HCT116 (cell line): ENCODE measurements around the gene DTWD2. TPM values are rescaled to one million over a fixed set of nuclear protein-coding genes. Genes with fewer than 3 reads are reported as not detected.

Experiments used
- ATAC-seq: fragments of 200-7000 bp; cut with Tn5 transposase; 2 replicates; pipeline ENCODE4 v1.9.1; 2020; ENCODE audit warnings: mild to moderate bottlenecking, moderate library complexity
- BruUV-seq: library from RNA; stranded (reverse); fragments of 400-500 nt; replicated peaks from 2 replicates; lab custom pipeline; 2021; lab: Mats Ljungman, UMichigan
- CTCF ChIA-PET: fragments of 300-600 bp; sonication (Branson Sonifier 250); formaldehyde crosslinking; loops from one replicate; lab custom pipeline; 2021; ENCODE audit warnings: antibody characterized with exemption; lab: Charles Lee
- POLR2A ChIA-PET: fragments of 300-600, 350-600 bp; sonication (Branson Sonifier 250); formaldehyde crosslinking; loops from one replicate; lab custom pipeline; 2021; ENCODE audit warnings: antibody characterized with exemption; lab: Charles Lee
- RAD21 ChIA-PET, 2 experiments: fragments of 300-600 bp; sonication (Branson Sonifier 250); formaldehyde crosslinking; loops; one replicate each; lab custom pipeline; 2023; ENCODE audit warnings: low total read pairs in 2 of 2; ENCODE audit not compliant: uncharacterized antibody in 2 of 2, unreplicated experiment in 2 of 2, low non-redundant PET in 1 of 2; lab: Charles Lee
- DNase-seq: peaks from one replicate; pipeline ENCODE4 v3.0.0-alpha.2; 2010; ENCODE audit warnings: low read depth, low spot score
- H2AFZ ChIP-seq: fragments of 200-600 bp; shearing (Covaris generic), sonication (generic); 2 replicates; pipeline ENCODE4 v1.6.1; 2017; ENCODE audit warnings: low read depth, mixed run types, mixed read lengths, antibody characterized with exemption, low read length; ENCODE audit not compliant: poor library complexity, severe bottlenecking
- H3K27ac ChIP-seq: 2 replicates; pipeline ENCODE4 v1.5.1; 2012; ENCODE audit warnings: low read depth, low read length
- H3K27me3 ChIP-seq: fragments of 200-600 bp; sonication (generic); 2 replicates; pipeline ENCODE4 v1.6.1; 2016; ENCODE audit warnings: mixed run types, low read length, mixed read lengths; ENCODE audit not compliant: insufficient read depth
- H3K36me3 ChIP-seq, 2 experiments: fragments of 200-500 bp in 1 of 2; fragments of 200-600 bp in 1 of 2; sonication (Bioruptor generic) in 1 of 2; sonication (generic) in 1 of 2; 2 replicates each; pipeline versions ENCODE4 v1.5.1 to v1.6.1; 2014 to 2016; ENCODE audit warnings: low read length in 2 of 2, inconsistent platforms in 1 of 2, mixed read lengths in 1 of 2, mixed run types in 1 of 2; ENCODE audit not compliant: insufficient read depth in 2 of 2, control insufficient read depth in 1 of 2
- H3K4me1 ChIP-seq, 2 experiments: fragments of 200-600 bp in 1 of 2; sonication (generic) in 1 of 2; 2 replicates each; pipeline versions ENCODE4 v1.5.1 to v1.6.1; 2012 to 2017; ENCODE audit warnings: low read length in 2 of 2, inconsistent platforms in 1 of 2, mild to moderate bottlenecking in 1 of 2, mixed read lengths in 1 of 2, mixed run types in 1 of 2, moderate library complexity in 1 of 2; ENCODE audit not compliant: insufficient read depth in 2 of 2, control insufficient read depth in 1 of 2
- H3K4me2 ChIP-seq: fragments of 200-600 bp; sonication (generic); 2 replicates; pipeline ENCODE4 v1.6.1; 2017; ENCODE audit warnings: mixed run types, low read length, mixed read lengths
- H3K4me3 ChIP-seq, 2 experiments: fragments of 200-600 bp in 1 of 2; sonication (generic) in 1 of 2; replicated peaks in 1 of 2; 2 replicates each; pipeline ENCODE4 v1.5.1; 2011 to 2016; ENCODE audit warnings: low read length in 2 of 2, control low read depth in 1 of 2, low read depth in 1 of 2, mild to moderate bottlenecking in 1 of 2, mixed read lengths in 1 of 2, mixed run types in 1 of 2
- H3K79me2 ChIP-seq: fragments of 200-600 bp; sonication (generic); 2 replicates; pipeline ENCODE4 v1.6.1; 2017; ENCODE audit warnings: mild to moderate bottlenecking, mixed run types, low read length, moderate library complexity, mixed read lengths; ENCODE audit not compliant: insufficient read depth
- H3K9ac ChIP-seq: fragments of 200-600 bp; sonication (generic); 2 replicates; pipeline ENCODE4 v1.6.1; 2016; ENCODE audit warnings: low read length, mixed read lengths
- H3K9me2 ChIP-seq: fragments of 200-600 bp; sonication (generic), shearing (Covaris generic); 2 replicates; pipeline ENCODE4 v1.6.1; 2017; ENCODE audit warnings: mixed run types, mild to moderate bottlenecking, moderate library complexity; ENCODE audit not compliant: insufficient read depth
- H3K9me3 ChIP-seq, 2 experiments: fragments of 200-500 bp in 1 of 2; fragments of 200-600 bp in 1 of 2; sonication (Bioruptor generic) in 1 of 2; sonication (generic) in 1 of 2; 2 replicates each; pipeline ENCODE4 v1.6.1; 2014 to 2017; ENCODE audit warnings: low read length in 2 of 2, mixed read lengths in 2 of 2, inconsistent platforms in 1 of 2, low read depth in 1 of 2, mild to moderate bottlenecking in 1 of 2, mixed run types in 1 of 2, moderate library complexity in 1 of 2; ENCODE audit not compliant: control insufficient read depth in 1 of 2, insufficient read depth in 1 of 2
- H4K20me1 ChIP-seq: fragments of 200-600 bp; sonication (generic), shearing (Covaris generic); 2 replicates; pipeline ENCODE4 v1.6.1; 2017; ENCODE audit warnings: mixed run types, mild to moderate bottlenecking, moderate library complexity; ENCODE audit not compliant: insufficient read depth
- CBX3 ChIP-seq: IDR thresholded peaks from 2 replicates; pipeline ENCODE4 v1.6.1; 2012; ENCODE audit warnings: low read depth
- CEBPB ChIP-seq: IDR thresholded peaks from 2 replicates; pipeline ENCODE4 v1.6.1; 2012; ENCODE audit warnings: low read depth
- EGR1 ChIP-seq: IDR thresholded peaks from 2 replicates; pipeline ENCODE4 v1.6.1; 2012; ENCODE audit warnings: low read depth
- EZH2 ChIP-seq: fragments of 200-600 bp; sonication (generic); IDR thresholded peaks from 2 replicates; pipeline ENCODE4 v1.6.1; 2017; ENCODE audit warnings: antibody characterized with exemption, mixed run types
- JUND ChIP-seq: IDR thresholded peaks from 2 replicates; pipeline ENCODE4 v1.6.1; 2012
- POLR2A ChIP-seq: IDR thresholded peaks from 2 replicates; pipeline ENCODE4 v1.7.0; 2011; ENCODE audit warnings: borderline replicate concordance; ENCODE audit not compliant: insufficient read depth, insufficient read length; ENCODE audit errors: extremely low read depth
- POLR2AphosphoS5 ChIP-seq: IDR thresholded peaks from 2 replicates; pipeline ENCODE4 v1.6.1; 2011; ENCODE audit warnings: mild to moderate bottlenecking, low read depth, low read length, moderate library complexity
- RAD21 ChIP-seq: IDR thresholded peaks from 2 replicates; pipeline ENCODE4 v1.6.1; 2012; ENCODE audit warnings: low read depth, mild to moderate bottlenecking
- SP1 ChIP-seq: IDR thresholded peaks from 2 replicates; pipeline ENCODE4 v1.6.1; 2012; ENCODE audit warnings: low read depth
- SRF ChIP-seq: IDR thresholded peaks from 2 replicates; pipeline ENCODE4 v1.6.1; 2012; ENCODE audit warnings: low read depth
- TCF7L2 ChIP-seq: IDR thresholded peaks from 2 replicates; pipeline ENCODE4 v1.7.0; 2011; ENCODE audit warnings: borderline replicate concordance, inconsistent platforms; ENCODE audit not compliant: insufficient read depth, insufficient read length; ENCODE audit errors: extremely low read depth
- YY1 ChIP-seq: IDR thresholded peaks from 2 replicates; pipeline ENCODE4 v1.6.1; 2011; ENCODE audit warnings: low read length, low read depth, moderate library complexity, mild to moderate bottlenecking; ENCODE audit not compliant: insufficient replicate concordance; ENCODE audit errors: extremely low read depth
- ZFX ChIP-seq: fragments of 450-650 bp; IDR thresholded peaks from 2 replicates; pipeline ENCODE4 v1.6.1; 2017
- intact Hi-C: fragments of 100-400 bp; cut with micrococcal nuclease; formaldehyde crosslinking; loops from 2 replicates; pipeline ENCODE4 v1.10.0; 2022
- total RNA-seq: library from RNA; stranded (reverse); gene quantifications from one replicate; pipeline ENCODE4 v1.2.1, GENCODE V29; 2021; ENCODE audit not compliant: unreplicated experiment
- TF ChIP-seq, protein P1 (sequence below), 3 experiments: fragments of 200-600 bp in 1 of 3; sonication (generic) in 1 of 3; IDR thresholded peaks in 2 of 3; conservative IDR thresholded peaks in 1 of 3; 2 replicates each; pipeline ENCODE4 v1.5.1; 2012 to 2017; ENCODE audit warnings: low read depth in 2 of 3, low read length in 2 of 3, antibody characterized with exemption in 1 of 3, borderline replicate concordance in 1 of 3, control low read depth in 1 of 3, mild to moderate bottlenecking in 1 of 3, mixed read lengths in 1 of 3, mixed run types in 1 of 3, moderate library complexity in 1 of 3; ENCODE audit not compliant: insufficient read depth in 1 of 3
- TF ChIP-seq, protein P2 (sequence below): IDR thresholded peaks from 2 replicates; pipeline ENCODE4 v1.6.1; 2012
- TF ChIP-seq, protein P3 (sequence below): IDR thresholded peaks from 2 replicates; pipeline ENCODE4 v1.6.1; 2012
- TF ChIP-seq, protein P4 (sequence below): IDR thresholded peaks from 2 replicates; pipeline ENCODE4 v1.6.1; 2012; ENCODE audit warnings: low read depth

DTWD2 gene
- total RNA-seq, 1 experiment from 2014 or later = 5.2 TPM

GRCh38 chr5:119033135-119033534 lies 44.8 kb upstream of the DTWD2 start:
- no peak overlapping the region for H3K4me2 ChIP-seq
- H3K27ac ChIP-seq = no peak overlapping the region
- ChIA-PET POLR2A (no interaction called here), RAD21 (no interaction called here), CTCF (no interaction called here)
- no TSS peak for BruUV-seq
- H3K9me2 ChIP-seq = no peaks in the 10 kb centered on the region
- H3K4me1 ChIP-seq = peaks cover 2 to 19% of the 10 kb centered on the region in 2 experiments; a peak in 2 of 4 replicates
- no peaks in the 10 kb centered on the region for H4K20me1 ChIP-seq
- no peak for DNase-seq
- TF ChIP-seq ZFX (no peak), RAD21 (no peak), CBX3 (no peak), TCF7L2 (no peak), SP1 (no peak), YY1 (no peak), CEBPB (no peak), EZH2 (no peak), POLR2A (no peak), JUND (no peak), POLR2AphosphoS5 (no peak), EGR1 (no peak), SRF (no peak)
- TF ChIP-seq, protein P1, sequence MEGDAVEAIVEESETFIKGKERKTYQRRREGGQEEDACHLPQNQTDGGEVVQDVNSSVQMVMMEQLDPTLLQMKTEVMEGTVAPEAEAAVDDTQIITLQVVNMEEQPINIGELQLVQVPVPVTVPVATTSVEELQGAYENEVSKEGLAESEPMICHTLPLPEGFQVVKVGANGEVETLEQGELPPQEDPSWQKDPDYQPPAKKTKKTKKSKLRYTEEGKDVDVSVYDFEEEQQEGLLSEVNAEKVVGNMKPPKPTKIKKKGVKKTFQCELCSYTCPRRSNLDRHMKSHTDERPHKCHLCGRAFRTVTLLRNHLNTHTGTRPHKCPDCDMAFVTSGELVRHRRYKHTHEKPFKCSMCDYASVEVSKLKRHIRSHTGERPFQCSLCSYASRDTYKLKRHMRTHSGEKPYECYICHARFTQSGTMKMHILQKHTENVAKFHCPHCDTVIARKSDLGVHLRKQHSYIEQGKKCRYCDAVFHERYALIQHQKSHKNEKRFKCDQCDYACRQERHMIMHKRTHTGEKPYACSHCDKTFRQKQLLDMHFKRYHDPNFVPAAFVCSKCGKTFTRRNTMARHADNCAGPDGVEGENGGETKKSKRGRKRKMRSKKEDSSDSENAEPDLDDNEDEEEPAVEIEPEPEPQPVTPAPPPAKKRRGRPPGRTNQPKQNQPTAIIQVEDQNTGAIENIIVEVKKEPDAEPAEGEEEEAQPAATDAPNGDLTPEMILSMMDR (IDR thresholded peaks at IDR 0.05 in 2 of 3, conservative IDR thresholded peaks at IDR 0.05 in 1 of 3; ENCODE audit: borderline replicate concordance in 1 of 3, insufficient read depth in 1 of 3, low read depth in 2 of 3, low read length in 2 of 3) = no peak
- TF ChIP-seq, protein P2, sequence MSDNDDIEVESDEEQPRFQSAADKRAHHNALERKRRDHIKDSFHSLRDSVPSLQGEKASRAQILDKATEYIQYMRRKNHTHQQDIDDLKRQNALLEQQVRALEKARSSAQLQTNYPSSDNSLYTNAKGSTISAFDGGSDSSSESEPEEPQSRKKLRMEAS = no peak
- TF ChIP-seq, protein P3, sequence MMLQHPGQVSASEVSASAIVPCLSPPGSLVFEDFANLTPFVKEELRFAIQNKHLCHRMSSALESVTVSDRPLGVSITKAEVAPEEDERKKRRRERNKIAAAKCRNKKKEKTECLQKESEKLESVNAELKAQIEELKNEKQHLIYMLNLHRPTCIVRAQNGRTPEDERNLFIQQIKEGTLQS = no peak
- TF ChIP-seq, protein P4, sequence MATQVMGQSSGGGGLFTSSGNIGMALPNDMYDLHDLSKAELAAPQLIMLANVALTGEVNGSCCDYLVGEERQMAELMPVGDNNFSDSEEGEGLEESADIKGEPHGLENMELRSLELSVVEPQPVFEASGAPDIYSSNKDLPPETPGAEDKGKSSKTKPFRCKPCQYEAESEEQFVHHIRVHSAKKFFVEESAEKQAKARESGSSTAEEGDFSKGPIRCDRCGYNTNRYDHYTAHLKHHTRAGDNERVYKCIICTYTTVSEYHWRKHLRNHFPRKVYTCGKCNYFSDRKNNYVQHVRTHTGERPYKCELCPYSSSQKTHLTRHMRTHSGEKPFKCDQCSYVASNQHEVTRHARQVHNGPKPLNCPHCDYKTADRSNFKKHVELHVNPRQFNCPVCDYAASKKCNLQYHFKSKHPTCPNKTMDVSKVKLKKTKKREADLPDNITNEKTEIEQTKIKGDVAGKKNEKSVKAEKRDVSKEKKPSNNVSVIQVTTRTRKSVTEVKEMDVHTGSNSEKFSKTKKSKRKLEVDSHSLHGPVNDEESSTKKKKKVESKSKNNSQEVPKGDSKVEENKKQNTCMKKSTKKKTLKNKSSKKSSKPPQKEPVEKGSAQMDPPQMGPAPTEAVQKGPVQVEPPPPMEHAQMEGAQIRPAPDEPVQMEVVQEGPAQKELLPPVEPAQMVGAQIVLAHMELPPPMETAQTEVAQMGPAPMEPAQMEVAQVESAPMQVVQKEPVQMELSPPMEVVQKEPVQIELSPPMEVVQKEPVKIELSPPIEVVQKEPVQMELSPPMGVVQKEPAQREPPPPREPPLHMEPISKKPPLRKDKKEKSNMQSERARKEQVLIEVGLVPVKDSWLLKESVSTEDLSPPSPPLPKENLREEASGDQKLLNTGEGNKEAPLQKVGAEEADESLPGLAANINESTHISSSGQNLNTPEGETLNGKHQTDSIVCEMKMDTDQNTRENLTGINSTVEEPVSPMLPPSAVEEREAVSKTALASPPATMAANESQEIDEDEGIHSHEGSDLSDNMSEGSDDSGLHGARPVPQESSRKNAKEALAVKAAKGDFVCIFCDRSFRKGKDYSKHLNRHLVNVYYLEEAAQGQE = no peak
- H3K36me3 ChIP-seq = no peaks in the 10 kb centered on the region
- no peak overlapping the region for H3K4me3 ChIP-seq
- H3K9ac ChIP-seq = no peak overlapping the region
- H3K79me2 ChIP-seq = no peaks in the 10 kb centered on the region
- H3K9me3 ChIP-seq = no peaks in the 10 kb centered on the region
- no peak for ATAC-seq
- H2AFZ ChIP-seq = no peak overlapping the region
- no peaks in the 10 kb centered on the region for H3K27me3 ChIP-seq
- intact Hi-C loops = no loop called here
